Skin of body (tissue), 2 donors: ENCODE results near the gene NFAT5. TPM values are rescaled to one million over a fixed set of nuclear protein-coding genes. Genes with fewer than 3 reads are reported as not detected.

ENCODE experiments used
- DNase-seq: peaks from one replicate; lab custom pipeline; 2025; lab: John Stamatoyannopoulos, UW
- total RNA-seq: library from RNA; depleted of rRNA; stranded (reverse); fragments of >200 nt; gene quantifications from one replicate; pipeline ENCODE4 v1.2.3, GENCODE V29; 2014

The NFAT5 gene
- total RNA-seq, 1 donor from 2014 or later, result 43.1 TPM

DNA sequence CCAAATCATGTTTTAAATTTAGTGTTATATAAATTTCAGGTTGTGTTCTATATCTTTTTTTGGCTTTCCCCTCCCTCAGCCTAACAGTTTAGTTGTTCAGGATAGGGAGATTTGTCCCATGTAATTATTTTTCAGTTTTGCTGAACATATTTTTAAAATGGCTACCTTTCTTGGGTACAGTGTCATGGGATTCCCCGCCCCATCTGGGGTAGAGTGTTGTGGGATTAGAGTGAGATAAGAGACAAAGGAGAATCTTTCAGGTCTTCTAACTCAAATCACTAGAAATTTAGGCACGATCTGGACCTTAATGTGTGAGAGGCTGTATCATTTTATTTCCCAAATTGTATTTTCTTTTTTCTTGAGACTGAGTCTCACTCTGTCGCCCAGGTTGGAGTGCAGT is 24.8 kb downstream of the NFAT5 start:
- DNase-seq, result no peak

DNA sequence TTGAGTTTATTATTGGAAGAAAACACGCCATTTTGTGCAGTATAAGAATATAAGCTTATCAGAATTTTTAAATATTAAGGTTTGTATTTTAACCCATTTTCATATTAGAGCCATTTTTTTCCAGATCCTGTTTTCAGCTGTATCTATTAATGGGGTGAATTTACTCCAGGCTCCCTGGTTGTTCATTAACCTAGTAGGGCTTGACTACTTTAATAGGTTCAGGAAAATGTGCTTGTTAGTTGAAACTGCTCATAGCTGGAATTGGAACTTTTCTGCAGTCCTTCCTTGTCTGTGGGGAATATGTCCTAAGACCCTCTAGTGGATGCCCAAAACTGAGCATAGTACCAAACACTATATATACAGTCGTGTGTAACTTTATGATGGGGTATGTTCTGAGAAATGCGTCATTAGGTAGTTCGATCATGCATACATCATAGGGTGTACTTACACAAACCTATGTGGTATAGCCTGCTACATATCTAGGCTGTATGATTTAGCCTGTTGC is 28.0 kb downstream of the NFAT5 start:
- DNase-seq, result no peak

DNA sequence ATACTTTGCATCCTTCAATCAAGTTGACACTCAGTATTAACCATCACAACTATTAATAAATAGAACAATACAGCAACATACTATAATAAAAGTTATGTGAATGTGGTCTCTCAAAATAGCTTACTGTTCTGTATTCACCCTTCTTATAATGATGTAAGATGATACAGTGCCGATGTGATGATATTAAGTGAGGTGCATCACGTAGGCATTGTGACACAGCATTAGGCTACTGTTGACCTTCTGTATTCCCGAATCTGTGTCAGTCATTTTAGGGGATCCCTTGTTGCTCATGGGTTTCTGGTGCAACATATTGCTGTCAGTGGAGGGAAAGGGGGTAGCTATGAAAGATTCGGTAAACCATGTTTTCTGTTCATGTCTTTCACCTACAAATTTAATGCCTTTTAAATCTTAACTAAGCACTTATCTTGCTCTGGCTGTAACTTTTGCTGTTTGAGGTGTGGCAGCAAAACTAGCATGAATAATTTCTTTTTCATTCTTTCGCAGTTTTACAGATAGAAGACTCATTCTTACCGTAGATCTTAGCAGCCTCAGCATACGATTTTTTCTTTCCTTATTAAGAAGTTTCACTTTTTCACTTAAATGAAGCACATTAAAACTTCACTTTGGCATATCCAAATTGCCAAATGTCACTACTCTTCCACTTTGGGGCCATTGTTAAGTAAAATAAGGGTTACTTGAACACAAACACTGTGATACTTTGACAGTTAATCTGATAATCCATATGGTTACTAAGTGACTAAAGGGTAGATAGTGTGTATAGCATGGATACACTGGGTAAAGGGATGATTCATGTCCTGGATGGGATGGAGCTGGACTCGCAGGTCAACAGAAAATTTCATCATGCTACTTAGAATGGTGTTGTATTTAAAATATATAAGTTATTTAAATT is 29.6 kb downstream of the NFAT5 start:
- no peak for DNase-seq

- DNase-seq, result no peak
Measured at GRCh38 chr16:69596801-69597200, 31.0 kb downstream of the NFAT5 start.

DNA sequence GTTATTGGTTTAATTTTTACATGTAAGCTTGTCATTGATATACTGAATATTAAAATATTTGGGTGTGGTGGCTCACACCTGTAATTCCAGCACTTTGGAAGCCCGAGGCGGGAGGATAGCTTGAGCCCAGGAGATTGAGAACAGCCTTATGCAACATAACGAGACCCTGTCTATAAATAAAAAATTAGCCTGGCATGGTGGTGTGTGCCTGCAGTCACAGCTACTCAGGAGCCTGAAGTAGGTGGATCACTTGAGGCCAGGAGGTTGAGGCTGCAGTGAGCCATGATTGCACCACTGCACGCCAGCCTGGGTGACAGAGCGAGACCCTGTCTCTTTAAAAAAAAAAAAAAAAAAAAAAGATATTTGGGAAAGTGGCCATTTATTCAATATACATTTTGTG is 32.3 kb downstream of the NFAT5 start:
- DNase-seq, result no peak

DNA sequence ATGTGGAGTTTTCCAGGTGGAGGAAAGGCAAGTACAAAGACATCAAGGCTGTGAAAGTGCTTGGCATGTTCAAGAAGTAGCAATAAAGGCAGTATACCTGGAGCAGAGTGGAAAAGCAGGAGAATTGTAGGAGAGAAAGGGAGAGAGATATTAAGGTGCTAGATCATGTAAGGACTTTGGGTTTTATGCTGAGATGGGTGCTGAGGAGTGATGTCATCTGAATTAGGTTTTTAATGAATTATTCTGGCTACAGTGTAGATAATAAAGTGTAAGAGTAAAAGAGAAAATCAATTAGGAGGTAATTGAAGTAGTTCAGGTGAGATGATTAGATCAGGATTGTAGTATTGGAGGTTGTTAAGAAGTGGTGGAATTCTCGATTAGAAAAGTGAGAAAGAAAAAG is 34.0 kb downstream of the NFAT5 start:
- no peak for DNase-seq

DNA sequence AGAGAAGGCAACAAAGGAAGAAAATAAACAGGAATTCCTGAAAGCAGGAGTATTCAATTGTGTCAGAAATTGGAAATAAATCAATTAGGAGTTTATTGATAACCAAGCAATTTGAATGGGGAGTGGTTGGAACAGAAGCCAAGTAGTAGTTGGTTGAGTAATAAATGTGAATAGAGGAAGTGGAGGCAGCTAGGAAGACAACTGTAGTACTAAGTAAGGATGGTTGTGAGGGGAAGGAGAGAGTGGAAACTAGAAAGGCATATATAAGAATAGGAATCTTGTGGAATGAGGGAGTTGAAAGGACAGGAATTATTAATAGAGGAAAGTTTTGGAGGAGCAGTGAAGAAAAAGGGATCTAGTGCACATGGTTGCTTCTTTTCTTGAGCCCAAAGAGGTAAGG is 34.4 kb downstream of the NFAT5 start:
- no peak for DNase-seq

DNA sequence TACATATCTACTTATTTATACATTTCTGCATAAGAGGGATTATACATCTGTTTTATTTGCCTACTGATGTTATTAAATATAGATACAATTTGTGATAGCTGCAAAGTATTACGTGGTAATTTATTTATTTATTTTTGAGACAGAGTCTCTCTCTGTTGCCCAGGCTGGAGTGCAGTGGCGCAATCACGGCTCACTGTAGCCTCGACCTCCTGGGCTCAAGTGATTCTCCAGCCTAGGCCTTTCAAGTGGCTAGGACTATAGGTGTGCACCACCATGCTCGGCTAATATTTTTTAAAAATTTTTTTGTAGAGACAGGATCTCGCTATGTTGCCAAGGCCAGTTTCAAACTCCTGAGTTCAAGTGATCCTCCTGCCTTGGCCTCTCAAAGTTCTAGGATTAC is 35.5 kb downstream of the NFAT5 start:
- DNase-seq, result no peak

DNA sequence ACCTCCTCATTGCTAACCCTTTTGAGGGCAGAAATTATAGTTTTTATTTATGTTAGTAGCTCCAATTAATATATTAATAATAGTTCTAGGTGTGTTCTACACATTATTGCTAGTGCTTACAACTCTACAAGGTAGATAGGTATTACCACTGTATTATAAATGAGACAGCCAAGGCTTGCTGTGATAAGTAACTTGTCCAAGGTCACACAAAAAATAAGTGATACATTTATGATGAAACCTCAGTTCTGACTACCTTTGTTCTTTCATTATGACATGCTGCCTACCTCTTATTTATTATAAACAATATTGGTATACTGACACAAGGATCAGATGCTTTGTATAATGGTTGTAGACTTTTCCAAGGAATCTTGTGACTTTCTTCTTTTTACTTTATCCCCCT is 41.2 kb downstream of the NFAT5 start:
- no peak for DNase-seq

GRCh38 chr16:69607674-69608073 is 41.9 kb downstream of the NFAT5 start:
- no peak for DNase-seq

DNA sequence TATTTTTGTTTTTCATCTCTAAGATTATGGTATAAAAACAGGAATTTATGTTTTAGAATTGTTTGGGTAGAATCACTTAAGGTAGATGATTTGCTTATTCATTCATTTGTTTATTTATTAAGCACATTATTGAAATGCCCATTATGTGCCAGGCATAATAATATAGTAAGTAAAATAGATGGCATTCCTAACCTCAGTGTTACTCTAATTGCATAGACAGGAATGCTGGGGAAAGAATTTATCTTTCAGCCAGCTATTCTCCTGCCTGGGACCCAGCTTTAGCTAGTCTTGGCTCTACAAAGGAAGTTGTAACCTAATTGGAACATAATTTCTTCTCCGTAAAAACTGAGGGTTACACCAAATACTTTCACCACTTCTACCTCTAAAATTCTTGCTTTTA is 44.6 kb downstream of the NFAT5 start:
- no peak for DNase-seq

GRCh38 chr16:69611103-69611640 is 45.4 kb downstream of the NFAT5 start:
- no peak for DNase-seq

DNA sequence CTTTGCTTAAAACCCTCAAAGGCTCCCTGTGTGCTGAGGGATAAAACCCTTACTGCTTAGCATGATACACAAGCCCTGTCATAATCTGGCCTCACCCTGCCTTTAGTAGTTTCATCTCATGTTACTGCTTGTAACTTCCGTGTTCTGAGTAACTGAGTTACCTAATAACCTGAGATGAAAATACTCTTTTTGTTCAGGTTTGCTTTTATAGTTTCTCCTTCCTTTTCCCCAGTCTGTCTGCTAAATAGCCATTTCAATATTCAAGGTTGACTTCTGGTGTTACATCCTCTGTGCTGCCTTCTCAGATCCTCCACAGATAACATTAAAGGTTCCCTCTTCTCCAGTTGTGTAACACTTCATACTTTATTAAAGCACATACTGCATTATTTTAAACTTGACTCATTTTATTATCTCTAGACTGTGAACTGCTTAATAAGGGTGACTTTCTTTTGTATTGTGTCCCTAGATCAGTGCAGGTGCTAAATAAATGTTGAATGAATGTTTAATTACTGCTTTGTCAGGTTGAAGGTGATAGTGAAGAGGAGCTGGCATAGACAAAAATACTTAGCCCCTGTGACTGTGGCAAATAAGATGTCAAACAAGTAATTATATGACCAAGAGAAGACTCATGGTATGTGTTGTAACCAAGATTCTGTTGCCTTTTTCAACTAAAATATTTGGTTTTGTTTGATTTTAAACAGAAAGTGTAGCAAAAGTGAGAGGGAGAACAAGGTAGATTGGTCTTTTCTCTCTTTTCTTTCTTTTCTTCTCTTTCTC is 47.8 kb downstream of the NFAT5 start:
- DNase-seq, result no peak

GRCh38 chr16:69615528-69615927 is 49.8 kb downstream of the NFAT5 start:
- no peak for DNase-seq

- no peak for DNase-seq
Measured at GRCh38 chr16:69616082-69616481, 50.3 kb downstream of the NFAT5 start.

DNA sequence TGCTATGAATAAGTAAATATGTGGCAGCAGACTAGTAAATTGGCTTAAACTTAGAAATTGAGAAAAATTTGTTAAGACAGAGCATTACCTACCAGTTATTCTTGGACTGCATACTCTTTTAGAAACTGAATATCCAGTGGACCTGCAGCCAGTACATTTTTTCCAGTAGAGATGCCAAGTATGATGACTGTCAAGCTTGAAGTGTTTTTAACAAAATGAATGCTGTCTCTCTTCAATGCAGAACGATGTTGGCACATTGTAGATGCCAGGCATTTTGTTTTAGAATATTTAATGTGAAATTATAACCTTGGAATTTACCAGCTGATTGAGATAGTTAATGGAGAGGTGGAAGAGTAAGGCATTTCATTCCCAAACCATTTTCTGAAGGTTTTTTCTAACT is 52.5 kb downstream of the NFAT5 start:
- no peak for DNase-seq

DNA sequence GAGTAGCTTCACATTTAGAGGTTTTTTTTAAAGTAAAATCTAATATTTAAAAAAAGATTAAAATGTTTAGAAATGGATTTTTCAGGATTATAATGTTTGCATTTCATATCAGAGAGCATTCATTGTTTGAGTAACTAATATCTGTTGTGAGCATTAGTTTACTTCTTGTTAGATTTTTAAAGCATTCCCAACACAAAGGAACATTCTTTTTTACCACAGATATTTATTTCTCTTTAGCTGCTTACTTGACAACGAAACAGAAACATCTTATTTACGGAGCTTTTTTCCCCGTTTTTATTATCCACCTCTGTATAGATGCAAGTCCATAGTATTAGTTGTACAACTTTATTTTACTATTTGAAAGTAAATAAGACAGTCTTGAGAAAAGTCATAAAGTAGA is 53.0 kb downstream of the NFAT5 start:
- no peak for DNase-seq

DNA sequence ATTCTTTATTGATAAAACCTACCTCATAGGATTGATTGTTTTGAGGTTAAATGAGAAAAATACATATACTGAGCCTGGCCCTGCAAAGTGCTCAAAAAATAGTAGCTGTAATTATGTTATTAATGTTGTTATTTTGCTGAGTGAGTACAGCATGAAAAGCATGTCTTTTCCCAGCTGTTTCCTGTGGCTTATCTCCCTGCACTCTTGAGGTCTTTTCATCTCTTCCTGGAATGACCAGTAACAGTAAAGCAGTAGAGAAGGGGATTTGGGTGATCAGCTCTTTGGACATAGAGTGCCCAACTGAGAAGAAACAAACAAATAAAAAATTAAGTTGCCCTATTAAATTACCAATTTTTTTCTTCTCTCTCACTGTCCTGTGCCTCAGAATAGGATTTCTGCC is 53.7 kb downstream of the NFAT5 start:
- DNase-seq, result no peak

- no peak for DNase-seq
Measured at GRCh38 chr16:69620573-69620972, 54.8 kb downstream of the NFAT5 start.

DNA sequence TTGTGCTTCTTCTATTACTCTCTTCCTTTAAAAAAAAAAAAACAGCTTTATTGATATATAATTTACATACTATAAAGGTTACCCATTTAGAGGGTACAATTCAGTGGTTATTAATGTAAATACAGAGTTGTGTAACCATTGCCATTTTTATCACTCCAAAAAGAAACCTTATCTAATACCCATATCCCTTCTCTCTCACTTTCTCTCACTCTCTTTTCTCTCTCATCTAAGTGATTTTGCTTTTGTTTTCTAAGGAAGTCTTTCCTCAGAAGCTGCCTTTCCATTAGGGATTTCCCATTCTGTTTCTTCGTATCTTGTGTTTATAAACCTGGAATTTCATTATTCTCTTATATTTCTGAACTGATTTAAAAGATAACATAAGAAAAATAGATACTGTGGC is 55.5 kb downstream of the NFAT5 start:
- no peak for DNase-seq

DNA sequence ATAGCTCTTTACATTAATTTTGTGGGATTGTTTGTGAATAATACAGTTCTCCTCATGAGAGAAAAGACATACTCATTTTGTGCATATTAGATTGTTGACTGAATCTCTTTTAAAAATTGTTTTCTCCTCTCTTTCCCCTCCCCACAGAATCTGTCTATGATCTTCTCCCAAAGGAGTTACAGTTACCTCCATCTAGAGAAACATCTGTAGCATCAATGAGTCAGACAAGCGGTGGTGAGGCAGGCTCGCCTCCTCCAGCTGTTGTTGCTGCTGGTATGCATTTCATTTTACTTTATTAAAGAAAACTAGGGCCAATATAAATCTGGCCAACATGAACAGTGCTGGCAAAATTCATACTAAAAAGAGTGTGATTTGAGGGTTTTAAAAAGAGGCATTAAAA is 60.5 kb downstream of the NFAT5 start:
- no peak for DNase-seq

- no peak for DNase-seq
Measured at GRCh38 chr16:69632828-69633227, 67.1 kb downstream of the NFAT5 start.
